NAMALWA (cell line): ENCODE data around the gene SKP1.

Source experiments
- DNase-seq: peaks from one replicate; pipeline ENCODE4 v3.0.0-alpha.2; 2015; ENCODE audit warnings: low spot score

SKP1 gene

DNA sequence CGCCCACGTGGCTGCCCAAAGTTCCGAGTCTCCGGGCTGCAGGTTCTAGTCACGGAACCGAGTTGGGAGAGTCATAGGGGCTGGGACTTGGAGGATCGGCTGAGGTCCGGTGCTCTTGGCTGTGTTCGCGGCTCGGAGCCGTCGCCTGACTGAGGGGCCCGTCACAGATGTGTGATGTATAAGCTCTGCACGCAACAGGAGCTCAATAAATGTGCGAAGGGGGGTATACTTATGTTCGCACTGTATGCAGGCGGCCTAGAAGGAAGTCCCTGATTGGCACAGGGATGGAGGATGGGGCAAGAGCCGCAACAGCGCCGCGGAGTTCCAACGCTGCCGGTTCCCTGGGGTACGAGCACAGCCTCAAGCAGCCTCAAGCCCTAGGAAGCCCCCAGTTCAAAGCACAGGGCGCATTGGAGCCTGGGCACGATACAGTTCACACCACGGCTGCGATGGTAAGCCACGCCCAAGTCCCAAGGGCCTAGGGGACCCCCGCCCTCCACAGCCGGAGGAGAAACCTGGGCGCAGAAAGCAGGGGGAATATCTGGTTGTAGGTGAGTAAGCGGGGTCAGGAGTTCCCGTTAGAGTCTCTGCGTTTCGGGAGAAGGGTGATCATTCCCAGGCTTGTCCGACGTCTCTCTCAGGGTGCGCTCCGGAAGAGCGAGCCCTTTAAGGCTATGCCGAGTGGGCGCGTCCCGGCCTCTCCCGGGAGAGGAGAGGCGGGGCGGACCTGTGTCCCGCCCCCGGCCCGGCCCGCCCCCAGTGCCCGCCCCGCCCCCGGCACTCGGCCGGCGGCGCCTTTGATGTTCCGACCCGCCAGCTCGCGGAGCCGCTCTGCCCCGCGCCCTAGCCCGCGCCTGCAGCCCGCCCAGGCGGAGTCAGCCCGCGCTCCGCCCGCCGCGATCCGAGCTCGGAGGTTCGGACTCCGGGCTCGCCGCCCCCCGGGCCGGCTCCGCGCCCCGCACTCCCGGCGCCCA, 62.6 kb downstream of the SKP1 start, which contains the start of gene TCF7:
Gene TCF7 (plus strand): TSS at position 780 of the 974 bp plus-strand sequence. CDS start 226 bp downstream, outside the sequence.
- DNase-seq: peak; percentile 83

DNA sequence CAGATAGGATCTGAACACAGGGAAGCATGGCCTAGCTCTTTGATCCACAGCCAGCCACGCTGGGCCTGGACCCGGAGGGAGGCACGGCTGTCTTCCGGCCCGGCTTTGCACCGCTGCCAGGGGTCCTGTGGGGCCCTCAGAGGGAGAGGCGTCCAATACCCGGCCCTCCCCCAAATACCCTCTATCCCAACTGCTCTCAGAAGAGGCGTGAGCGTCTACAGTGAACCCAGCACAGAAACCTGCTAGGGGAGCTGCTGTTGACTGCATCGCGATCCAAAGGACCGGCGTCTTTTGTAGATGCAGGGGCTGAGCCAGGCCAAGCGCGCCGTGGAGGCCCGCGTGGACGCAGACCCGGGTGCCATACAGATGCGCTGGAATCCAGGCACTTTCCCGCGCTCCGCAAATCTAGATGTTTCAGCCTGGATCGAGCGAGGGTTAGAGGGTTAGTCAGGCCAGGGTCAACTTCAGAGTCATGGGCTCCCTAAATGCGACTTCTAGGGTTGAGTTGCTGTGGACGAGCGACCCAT, 63.3 kb downstream of the SKP1 start:
- no peak for DNase-seq

DNA sequence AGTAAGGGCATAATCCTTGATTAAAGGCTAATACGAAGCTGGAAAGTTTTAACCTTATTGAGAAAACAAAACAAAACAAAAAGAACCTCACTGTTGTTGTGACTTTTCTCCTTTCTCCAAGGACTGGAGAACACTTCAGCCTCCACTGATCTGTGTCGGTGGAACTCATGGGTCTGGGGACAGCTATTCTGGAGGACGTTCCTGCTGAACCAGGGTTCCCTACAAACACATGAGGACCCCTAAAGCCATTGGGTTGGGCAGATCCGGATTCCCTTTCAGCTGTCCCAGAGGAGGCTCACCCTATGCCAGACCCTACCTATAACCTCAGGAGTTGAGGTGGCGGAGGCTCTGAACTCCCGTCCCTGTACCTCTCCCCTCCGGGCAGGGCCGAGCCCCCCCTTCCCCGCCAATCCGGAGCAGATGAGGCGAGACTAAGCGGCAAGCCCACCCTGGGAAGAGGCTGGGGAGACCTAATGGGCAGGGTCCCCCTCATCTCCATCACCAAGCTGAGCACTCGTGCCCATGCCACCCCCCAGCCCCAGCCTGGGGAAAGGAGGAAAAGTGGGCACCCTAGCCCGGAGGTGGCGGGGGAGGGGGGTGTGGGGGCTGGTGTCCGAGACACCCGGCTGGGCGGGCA, 63.9 kb downstream of the SKP1 start:
- DNase-seq: no peak

DNA sequence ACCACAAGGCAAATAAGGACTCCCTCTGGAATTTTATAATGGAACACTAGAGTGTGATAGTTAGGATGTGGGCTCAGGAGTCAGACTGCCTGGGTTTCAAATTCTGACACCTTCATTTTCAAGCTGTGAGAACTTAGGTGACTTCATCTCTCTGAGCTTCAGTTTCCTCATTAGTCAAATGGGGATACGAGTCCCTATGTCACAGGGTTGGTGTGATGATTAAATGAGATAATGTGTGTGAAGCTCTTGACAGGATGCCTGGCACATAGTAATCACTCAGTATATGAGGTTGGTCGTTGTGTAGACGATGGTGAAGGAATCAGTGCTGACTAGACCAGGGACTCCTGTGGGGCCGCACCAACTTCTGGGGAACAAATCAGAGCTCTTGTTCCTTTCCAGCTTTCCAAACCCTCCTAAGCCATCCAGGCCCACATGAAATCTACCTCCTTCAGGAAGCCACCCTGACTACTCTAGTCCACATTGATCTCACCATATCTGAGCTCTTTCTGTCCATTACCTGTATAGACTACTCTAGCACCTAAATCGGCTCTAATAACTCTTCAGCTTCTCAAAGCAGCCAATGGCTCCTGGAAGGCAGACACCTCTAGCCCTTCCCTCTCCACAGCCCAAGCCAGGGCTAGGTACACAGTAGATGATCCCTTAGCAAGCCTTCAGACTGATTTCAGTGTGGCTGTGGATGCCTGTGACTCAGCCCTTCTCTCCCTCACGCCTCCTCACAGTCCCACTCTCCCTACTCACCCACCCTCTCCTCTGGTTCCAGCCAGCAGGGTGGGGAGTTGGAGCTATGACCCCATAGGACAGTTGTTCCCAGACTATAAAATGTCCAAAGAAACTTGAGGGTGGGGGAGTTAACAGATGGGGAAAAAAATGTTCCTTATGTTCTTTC, 64.8 kb downstream of the SKP1 start:
- no peak for DNase-seq

DNA sequence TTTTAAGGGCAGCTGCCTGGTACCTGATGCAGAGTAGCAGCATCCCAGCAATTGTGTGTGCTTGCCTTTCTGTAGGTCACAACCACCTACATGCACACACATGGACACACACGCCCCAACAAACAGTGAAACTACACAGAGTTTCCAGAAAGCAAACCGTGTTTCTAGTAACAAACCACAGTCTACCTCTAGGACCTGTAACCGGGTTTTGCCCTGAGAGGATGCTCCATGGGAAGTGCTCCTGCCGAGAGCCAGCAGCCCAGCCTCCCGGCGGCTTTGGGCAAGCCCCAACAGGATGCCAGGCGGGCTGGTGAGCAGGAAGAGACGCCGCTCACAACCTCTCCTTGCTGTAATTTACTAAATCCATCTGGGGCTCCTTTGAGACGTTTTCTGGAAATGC, 66.4 kb downstream of the SKP1 start:
- no peak for DNase-seq

DNA sequence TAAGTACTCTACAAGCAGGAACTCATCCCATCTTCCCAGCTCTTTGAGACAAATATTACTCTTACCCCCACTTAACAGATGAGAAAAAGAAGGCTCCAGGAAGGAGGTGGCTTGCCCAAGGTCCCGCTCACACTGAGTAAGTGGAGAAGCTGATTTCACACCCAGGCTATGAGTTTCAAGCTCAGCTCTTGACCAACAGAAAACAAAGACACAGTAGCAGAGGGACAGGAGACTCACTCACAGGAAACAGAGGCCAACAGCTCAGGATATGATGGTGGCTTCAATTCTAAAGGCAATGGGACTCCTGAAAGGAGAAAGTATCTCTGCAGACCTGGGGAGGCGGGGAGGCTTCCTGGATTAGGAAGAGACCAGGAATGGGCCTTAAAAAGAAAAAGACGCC, 69.0 kb downstream of the SKP1 start:
- DNase-seq: no peak

DNA sequence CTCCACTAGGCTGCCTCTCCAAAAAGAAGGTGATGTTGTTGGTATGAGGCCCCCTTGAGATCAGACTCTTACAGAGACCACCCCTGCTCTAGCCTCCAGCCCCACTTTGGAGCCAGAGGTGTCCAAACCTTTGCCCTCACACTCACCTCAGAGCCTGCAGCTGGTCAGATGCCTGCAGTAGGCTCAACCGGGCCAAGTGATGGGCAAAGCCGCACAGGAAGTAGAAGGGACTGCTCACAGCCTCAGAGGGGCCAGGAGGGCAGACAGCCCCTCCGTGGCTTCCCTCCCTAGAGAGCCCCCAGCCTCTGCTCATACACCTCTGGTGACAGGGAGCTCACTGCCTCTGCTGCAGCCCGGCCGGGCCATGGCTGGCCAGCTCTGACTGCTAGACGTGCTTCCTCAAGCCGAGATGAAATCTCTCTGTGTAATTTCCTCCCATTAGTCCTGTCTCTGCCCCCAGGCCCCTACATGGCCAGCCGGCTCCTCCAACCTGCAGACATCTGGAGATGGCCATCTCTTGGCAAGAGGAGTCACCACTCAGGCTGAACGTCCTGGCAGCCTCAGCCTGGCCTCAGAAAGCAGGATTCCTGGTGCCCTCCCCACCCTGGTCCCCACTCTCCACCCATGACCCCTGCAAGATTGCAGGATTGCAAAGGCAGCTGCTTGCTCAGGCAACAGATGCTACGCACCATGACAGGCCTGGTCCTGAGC, 69.6 kb downstream of the SKP1 start:
- DNase-seq: no peak

DNA sequence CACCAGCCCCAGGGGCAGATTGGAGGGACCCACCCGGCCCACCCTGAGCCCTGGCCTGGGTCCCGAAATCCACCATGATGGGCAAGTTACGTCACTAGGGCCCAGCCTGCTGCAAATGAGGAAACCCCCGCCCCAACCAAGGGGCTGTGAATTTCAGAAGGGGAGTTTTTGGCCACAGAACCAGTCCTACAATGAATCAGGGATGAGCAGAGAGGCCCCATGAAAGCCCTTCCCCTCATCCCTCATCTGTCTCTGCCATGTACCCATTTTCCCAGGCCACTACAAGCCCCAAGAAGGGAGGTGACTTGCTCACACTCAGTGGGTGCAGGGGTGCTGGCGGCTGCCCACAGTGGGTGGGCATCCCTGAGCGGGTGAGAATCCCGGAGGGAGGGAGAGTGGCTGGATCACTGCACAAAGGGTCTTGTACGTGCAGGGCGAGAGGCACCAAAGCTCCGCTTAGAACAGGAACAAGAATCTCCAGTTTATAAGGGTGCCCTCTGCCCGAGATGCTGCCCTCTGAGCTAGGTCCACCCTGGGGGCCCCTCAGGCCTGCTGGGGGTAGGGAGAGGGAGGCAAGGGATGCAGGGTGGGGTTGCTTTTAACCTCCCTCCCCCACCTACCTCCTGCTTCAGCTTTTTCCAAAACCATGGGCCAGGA, 72.6 kb downstream of the SKP1 start:
- DNase-seq: no peak

DNA sequence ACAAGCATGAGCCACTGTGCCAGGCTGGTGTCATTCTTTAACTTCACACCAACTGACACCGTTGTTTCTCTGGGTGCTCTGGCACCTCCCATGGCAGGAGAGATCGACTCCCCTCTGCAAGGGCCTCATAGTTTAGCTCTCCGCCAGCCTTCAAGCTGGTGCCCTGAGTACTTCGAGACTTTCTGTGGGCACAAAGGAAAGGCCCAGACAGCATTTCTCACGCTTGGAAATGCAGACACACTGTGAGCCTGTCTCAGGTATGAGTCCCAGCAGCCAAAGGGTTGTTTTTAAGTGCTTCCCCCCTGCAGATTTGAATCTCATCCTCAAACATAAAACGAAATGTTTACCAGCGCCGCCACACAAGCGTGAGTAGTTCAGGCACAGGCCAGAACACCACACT, 73.4 kb downstream of the SKP1 start:
- DNase-seq: no peak

DNA sequence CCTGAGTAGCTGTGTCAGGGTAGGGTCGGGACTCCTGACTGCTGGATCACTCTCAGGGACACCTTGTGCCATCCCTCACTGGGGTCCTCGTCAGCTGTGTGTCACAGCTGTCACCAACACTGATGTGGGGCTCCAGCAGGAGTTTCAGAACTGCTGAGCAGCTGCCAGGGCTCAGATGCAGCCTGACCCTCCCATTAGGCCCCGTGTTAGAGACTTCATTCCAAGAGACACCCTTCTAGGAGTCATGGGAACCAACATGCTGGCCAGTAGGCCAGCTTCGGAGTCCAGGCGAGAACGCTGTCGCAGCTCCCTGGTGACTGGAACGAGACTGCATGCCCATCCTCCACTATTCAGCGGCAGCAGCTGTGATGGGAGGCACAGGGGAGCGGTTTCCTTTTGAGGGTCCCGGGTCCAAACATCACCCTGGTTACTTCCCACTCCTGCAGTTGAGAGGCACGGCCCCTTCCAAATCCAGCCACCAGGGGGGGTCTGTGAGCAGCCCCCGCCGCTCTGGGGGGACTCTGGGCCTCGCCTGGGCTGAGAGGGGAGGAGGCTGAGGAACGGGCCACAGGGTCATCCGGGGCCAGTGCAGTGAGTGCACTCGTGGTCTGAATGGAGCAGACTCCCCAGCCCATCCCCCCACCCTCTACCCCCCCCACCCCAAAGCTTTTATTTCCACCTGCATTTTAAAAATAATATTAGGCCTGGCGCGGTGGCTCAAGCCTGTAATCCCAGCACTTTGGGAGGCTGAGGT, 74.9 kb downstream of the SKP1 start:
- peak; percentile 81 for DNase-seq

DNA sequence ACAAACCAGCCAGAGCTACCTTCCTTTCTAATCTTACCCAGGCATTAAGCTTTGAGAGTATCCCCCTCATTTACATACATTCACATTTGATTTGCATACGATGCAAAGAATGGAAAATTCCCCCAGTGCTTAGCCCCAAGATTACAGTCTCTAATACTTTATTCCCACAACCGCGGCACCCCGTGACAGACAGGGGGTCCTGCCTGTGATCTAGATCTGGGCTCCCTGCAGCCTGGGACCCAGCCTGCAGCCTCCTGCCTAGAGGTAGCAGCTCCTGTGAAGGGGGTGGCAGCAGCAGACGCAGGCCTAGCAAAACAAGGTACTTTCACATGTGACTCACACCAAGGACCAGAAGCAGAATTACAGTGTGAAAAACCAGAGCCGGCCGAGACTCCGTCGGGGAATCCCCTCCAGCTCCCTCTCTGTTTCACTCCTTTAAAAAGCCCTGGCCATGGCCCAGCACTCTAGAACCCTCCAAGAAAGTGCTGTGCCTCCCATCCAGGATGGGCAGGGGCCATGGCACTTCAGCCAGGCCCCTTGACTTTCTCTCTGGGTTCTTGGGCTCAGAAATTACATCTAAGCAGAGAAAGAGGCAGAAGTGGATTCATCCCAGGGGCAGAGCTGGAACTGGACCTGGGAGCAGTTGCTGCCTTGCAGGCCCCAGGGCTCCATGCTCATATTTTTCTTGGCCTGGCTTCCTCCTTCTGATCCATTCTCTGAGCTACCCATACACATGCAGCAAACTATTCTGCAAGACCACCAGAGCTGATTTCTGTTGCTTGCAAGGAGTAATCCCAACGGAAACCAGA, 76.3 kb downstream of the SKP1 start:
- peak; percentile 88 for DNase-seq

DNA sequence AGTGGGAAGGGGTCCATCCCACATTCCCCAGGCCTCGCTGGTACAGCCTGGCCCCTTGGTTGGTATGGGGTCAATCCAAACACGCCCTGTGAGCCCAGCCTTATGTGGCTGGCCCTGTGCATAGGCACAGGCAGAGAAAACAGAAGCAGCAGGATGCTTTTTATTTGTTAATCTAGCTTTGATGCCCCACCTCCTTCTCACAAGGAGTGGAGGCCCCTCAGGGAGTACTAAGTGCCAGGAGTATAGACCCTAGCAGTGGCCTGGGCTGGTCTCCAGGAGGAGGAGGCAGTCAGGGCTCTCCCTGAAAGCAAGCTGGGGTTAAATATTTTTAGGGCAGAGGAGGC, 76.8 kb downstream of the SKP1 start:
- no peak for DNase-seq

DNA sequence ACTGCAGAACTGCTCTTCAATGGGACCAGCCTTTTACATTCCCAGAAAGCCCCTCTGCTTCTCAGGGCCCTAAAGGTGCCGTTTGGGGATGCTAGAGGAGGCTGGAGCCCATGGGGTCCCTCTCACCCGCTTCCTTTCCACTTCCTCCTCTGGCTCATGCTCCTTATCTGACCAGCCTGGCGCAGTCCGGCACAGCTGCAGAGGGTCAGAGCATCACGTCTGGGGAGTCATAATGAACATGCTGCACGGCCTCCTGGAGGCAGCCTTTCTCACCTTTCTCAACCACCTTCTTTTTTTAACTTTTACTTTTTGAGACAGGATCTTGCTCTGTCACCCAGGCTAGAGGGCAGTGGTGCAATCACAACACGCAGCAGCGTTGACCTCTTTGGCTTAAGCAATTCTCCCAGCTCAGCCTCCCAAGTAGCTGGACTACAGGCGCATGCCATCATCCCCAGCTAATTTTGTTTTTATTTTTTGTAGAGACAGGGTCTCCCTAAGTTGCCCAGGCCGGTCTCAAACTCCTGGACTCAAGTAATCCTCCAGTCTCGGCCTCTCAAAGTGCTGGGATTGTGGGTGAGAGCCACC, 77.4 kb downstream of the SKP1 start:
- no peak for DNase-seq
